ENCODE data around the gene LMO7. TPM values are rescaled to one million over a fixed set of nuclear protein-coding genes. Genes with fewer than 3 reads are reported as not detected.

LMO7 gene
- total and polyA plus RNA-seq, 2 of the 8 experiments (the other 6 are each of a cell fraction or from before 2014, with no cell fraction given): 8.1 to 28.3 TPM

DNA sequence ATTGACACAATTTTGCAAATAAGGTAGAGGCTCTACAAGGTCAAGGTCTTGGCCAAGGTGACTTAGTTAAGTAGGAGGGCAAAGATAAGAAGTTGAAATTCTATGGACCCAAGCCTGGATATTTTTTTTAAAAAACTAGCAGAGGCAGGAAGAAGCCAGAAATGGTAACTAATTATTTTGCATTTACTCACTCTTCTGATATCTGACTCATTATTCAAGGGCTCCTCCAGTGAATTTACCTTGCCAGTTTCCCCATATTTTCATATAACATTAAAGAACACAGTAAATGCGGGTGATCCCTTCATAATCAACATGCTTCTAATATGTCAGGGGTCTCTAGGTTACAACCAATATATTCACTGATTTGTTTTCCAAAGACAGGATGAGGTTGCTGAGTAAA, 246.1 kb downstream of the LMO7 start (continued):
- TF ChIP-seq, protein P1, sequence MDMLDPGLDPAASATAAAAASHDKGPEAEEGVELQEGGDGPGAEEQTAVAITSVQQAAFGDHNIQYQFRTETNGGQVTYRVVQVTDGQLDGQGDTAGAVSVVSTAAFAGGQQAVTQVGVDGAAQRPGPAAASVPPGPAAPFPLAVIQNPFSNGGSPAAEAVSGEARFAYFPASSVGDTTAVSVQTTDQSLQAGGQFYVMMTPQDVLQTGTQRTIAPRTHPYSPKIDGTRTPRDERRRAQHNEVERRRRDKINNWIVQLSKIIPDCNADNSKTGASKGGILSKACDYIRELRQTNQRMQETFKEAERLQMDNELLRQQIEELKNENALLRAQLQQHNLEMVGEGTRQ (IDR thresholded peaks at IDR 0.05; ENCODE audit: low read length): no peak
- no peak for TF ChIP-seq SRF (IDR thresholded peaks at IDR 0.05; ENCODE audit: low read depth, low read length)
- no peak for TF ChIP-seq SIRT6 (IDR thresholded peaks at IDR 0.05; ENCODE audit: low read length)
- no peak for TF ChIP-seq SAP30 (IDR thresholded peaks at IDR 0.05; ENCODE audit: insufficient read depth, insufficient replicate concordance, low read length)
- no peak for TF ChIP-seq YY1 (IDR thresholded peaks at IDR 0.05; ENCODE audit: low read depth, low read length)
